ENCODE data around the gene MTFR1L. TPM values are rescaled to one million over a fixed set of nuclear protein-coding genes. Genes with fewer than 3 reads are reported as not detected.

MTFR1L gene
- polyA plus RNA-seq, 1 of the 3 experiments (the other 2 are of a cell fraction): 53.6 TPM

DNA sequence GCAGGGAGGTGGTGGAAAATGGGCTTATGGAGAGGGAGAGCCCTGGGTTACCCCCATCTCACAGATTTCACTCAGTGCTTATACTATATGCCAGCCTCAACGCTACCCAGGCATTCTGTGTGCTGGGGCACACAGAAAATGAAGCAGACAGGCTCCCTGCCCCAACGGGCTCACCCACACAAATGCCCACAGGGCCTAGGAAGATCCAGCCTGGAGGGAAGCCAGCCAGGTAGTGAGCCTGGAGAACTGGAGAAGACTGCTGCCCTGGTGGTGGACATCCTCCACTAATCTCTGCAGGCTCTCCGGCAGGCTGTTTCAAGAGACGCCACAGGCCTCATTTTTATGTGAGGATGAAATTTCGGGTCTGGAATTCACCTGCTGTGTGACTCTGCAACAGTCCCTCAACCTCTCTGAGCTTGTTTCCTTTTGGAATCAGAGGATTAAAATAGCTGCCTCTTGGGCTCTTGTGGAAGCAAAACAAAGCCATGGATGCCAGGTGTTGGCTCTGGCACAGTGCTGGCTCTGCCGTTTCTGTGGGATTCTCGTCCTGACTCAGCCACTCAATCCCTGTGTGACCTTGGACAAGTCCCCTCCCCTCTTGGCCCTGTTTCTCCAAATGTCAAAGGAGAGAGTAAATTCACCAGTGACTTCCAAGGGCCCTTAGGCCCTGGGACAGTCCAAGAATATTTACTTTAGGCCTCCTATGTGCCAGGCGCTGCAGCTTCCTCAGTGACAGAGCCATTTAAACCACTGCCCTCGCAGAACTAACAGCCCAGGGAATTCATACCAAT is 52.1 kb downstream of the MTFR1L start (continued):
- TF ChIP-seq, protein P1, sequence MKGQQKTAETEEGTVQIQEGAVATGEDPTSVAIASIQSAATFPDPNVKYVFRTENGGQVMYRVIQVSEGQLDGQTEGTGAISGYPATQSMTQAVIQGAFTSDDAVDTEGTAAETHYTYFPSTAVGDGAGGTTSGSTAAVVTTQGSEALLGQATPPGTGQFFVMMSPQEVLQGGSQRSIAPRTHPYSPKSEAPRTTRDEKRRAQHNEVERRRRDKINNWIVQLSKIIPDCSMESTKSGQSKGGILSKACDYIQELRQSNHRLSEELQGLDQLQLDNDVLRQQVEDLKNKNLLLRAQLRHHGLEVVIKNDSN (IDR thresholded peaks at IDR 0.05; ENCODE audit: borderline replicate concordance, low read depth): no peak
- TF ChIP-seq, protein P2, sequence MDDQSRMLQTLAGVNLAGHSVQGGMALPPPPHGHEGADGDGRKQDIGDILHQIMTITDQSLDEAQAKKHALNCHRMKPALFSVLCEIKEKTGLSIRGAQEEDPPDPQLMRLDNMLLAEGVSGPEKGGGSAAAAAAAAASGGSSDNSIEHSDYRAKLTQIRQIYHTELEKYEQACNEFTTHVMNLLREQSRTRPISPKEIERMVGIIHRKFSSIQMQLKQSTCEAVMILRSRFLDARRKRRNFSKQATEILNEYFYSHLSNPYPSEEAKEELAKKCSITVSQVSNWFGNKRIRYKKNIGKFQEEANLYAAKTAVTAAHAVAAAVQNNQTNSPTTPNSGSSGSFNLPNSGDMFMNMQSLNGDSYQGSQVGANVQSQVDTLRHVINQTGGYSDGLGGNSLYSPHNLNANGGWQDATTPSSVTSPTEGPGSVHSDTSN (IDR thresholded peaks at IDR 0.05): no peak
- TF ChIP-seq, protein P3, sequence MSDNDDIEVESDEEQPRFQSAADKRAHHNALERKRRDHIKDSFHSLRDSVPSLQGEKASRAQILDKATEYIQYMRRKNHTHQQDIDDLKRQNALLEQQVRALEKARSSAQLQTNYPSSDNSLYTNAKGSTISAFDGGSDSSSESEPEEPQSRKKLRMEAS (IDR thresholded peaks at IDR 0.05; ENCODE audit: low read depth): no peak
- TF ChIP-seq, protein P4, sequence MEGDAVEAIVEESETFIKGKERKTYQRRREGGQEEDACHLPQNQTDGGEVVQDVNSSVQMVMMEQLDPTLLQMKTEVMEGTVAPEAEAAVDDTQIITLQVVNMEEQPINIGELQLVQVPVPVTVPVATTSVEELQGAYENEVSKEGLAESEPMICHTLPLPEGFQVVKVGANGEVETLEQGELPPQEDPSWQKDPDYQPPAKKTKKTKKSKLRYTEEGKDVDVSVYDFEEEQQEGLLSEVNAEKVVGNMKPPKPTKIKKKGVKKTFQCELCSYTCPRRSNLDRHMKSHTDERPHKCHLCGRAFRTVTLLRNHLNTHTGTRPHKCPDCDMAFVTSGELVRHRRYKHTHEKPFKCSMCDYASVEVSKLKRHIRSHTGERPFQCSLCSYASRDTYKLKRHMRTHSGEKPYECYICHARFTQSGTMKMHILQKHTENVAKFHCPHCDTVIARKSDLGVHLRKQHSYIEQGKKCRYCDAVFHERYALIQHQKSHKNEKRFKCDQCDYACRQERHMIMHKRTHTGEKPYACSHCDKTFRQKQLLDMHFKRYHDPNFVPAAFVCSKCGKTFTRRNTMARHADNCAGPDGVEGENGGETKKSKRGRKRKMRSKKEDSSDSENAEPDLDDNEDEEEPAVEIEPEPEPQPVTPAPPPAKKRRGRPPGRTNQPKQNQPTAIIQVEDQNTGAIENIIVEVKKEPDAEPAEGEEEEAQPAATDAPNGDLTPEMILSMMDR (IDR thresholded peaks at IDR 0.05): no peak
- no peak for TF ChIP-seq FOSL2 (IDR thresholded peaks at IDR 0.05; ENCODE audit: borderline replicate concordance, low read depth)
- no peak for TF ChIP-seq NRF1 (IDR thresholded peaks at IDR 0.05; ENCODE audit: low read depth, low read length)

DNA sequence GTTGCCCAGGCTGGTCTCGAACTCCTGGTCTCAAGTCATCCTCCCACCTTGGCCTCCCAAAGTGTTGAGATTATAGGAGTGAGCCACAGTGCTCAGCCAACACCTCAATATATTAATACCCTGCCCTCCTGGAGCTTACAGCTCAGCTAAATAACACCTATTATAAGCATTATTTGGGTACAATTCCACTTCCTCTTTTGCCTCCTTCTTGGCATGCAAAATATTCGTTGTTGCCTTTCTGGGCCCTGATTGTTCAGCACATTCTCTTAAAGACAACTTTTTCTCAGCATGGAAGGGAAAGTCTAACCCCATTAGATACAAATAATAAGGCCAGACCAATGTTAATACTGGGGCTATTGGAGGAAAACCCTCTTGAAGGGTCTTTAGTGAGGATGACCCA is 53.0 kb downstream of the MTFR1L start:
- POLR2A ChIA-PET: no interaction called here
- Histone ChIP-seq H3K9me2 (no peaks in the 10 kb centered on the region), H3K4me1 (ENCODE audit: control insufficient read depth in 1 of 2, insufficient read depth in 2 of 2, low read depth in 1 of 2, low read length in 1 of 2) (peaks cover 0 to 14% of the 10 kb centered on the region in 2 experiments; a peak in 1 of 4 replicates), H3K79me2 (ENCODE audit: insufficient read depth) (peaks cover 13% of the 10 kb centered on the region), H3K27ac (ENCODE audit: low read depth in 2 of 2, low read length in 1 of 2) (no peak overlapping the region), H2AFZ (ENCODE audit: low read depth) (no peak overlapping the region), H3K27me3 (ENCODE audit: insufficient read depth) (no peaks in the 10 kb centered on the region), H3K4me2 (no peak overlapping the region), H3K4me3 (ENCODE audit: low read depth in 2 of 2, low read length in 1 of 2) (no peak overlapping the region), H3F3A (replicated peaks; ENCODE audit: insufficient read depth) (peaks cover 16% of the 10 kb centered on the region), H3K9me3 (no peaks in the 10 kb centered on the region), H4K20me1 (ENCODE audit: insufficient read depth) (no peaks in the 10 kb centered on the region), H3K9ac (no peak overlapping the region), H3K36me3 (replicated peaks in 1 of 2; ENCODE audit: control insufficient read depth in 1 of 2, insufficient read depth in 2 of 2, low read length in 1 of 2) (no peaks in the 10 kb centered on the region)
- no peak for DNase-seq
- CTCF ChIA-PET: no interaction called here
- 71% methylated on average over 2 of the region's 2 CpGs for WGBS (ENCODE audit: low lambda C conversion rate)
- TF ChIP-seq TEAD4 (IDR thresholded peaks at IDR 0.05; ENCODE audit: borderline replicate concordance, insufficient read depth) (no peak), FOXM1 (IDR thresholded peaks at IDR 0.05; ENCODE audit: low read depth) (no peak), MEF2A (IDR thresholded peaks at IDR 0.05; ENCODE audit: borderline replicate concordance, low read depth) (no peak), EZH2phosphoT487 (IDR thresholded peaks at IDR 0.05; ENCODE audit: borderline replicate concordance, low read depth) (no peak), RCOR1 (IDR thresholded peaks at IDR 0.05; ENCODE audit: low read length) (no peak), RAD21 (IDR thresholded peaks at IDR 0.05; ENCODE audit: low read length) (no peak), JUND (IDR thresholded peaks at IDR 0.05) (no peak), NFIC (IDR thresholded peaks at IDR 0.05; ENCODE audit: borderline replicate concordance) (no peak), ELF1 (IDR thresholded peaks at IDR 0.05) (no peak), CHD2 (IDR thresholded peaks at IDR 0.05; ENCODE audit: low read length, partially characterized antibody) (no peak), YY1 (IDR thresholded peaks at IDR 0.05; ENCODE audit: low read depth) (no peak), GATA2 (CRISPR knock-in tag; IDR thresholded peaks at IDR 0.05) (no peak), SMC3 (IDR thresholded peaks at IDR 0.05; ENCODE audit: low read depth, low read length) (no peak), NRF1 (IDR thresholded peaks at IDR 0.05; ENCODE audit: low read depth, low read length) (no peak)
- TF ChIP-seq, protein P5, sequence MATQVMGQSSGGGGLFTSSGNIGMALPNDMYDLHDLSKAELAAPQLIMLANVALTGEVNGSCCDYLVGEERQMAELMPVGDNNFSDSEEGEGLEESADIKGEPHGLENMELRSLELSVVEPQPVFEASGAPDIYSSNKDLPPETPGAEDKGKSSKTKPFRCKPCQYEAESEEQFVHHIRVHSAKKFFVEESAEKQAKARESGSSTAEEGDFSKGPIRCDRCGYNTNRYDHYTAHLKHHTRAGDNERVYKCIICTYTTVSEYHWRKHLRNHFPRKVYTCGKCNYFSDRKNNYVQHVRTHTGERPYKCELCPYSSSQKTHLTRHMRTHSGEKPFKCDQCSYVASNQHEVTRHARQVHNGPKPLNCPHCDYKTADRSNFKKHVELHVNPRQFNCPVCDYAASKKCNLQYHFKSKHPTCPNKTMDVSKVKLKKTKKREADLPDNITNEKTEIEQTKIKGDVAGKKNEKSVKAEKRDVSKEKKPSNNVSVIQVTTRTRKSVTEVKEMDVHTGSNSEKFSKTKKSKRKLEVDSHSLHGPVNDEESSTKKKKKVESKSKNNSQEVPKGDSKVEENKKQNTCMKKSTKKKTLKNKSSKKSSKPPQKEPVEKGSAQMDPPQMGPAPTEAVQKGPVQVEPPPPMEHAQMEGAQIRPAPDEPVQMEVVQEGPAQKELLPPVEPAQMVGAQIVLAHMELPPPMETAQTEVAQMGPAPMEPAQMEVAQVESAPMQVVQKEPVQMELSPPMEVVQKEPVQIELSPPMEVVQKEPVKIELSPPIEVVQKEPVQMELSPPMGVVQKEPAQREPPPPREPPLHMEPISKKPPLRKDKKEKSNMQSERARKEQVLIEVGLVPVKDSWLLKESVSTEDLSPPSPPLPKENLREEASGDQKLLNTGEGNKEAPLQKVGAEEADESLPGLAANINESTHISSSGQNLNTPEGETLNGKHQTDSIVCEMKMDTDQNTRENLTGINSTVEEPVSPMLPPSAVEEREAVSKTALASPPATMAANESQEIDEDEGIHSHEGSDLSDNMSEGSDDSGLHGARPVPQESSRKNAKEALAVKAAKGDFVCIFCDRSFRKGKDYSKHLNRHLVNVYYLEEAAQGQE (IDR thresholded peaks at IDR 0.05; ENCODE audit: low read depth, low read length): no peak
- TF ChIP-seq, protein P3 (IDR thresholded peaks at IDR 0.05; ENCODE audit: low read depth): no peak
- TF ChIP-seq, protein P2 (IDR thresholded peaks at IDR 0.05): no peak
